Measurements from ENCODE around the gene MYH10. TPM values are rescaled to one million over a fixed set of nuclear protein-coding genes. Genes with fewer than 3 reads are reported as not detected.

MYH10 gene
- total and polyA plus RNA-seq, 9 of the 15 experiments (the other 6 are each of a cell fraction or from before 2014, with no cell fraction given), result 16.3 to 95.3 (median 39.7) TPM

DNA sequence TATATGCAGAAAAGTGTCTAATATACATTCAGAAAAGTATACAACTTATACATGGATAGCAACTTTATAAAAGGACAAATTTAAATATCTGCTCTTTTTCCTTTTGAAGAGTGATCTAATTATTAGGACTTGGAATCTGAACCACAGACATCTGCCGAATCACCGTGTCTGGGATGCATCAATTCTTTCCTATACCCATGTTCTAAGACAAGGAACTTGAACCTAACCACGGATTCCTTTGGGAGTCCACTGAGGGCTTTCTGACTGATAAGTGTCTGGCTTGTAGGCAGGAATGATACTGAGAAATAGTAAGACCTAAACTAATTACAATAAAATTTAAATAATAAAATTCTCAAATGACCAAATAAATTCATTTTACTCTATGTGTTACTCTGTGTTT is 140.7 kb downstream of the MYH10 start:
- ChIA-PET CTCF (ENCODE audit: low intra/inter-chr PET ratio) (interaction anchor here (0.6 kb wide), 1 partner anchor 80 kb away, joined by 4 read pairs; no protein-coding TSS in a partner anchor), POLR2A (no interaction called here)
- no peaks in the 10 kb centered on the region for H3K79me2 ChIP-seq (ENCODE audit: control insufficient read depth, insufficient read depth, low read length)
- H3K9me1 ChIP-seq (ENCODE audit: control insufficient read depth, insufficient read depth, low read length), result no peaks in the 10 kb centered on the region
- no peak for FAIRE-seq
- no peaks in the 10 kb centered on the region for H3K27me3 ChIP-seq (ENCODE audit: control insufficient read depth in 2 of 2, insufficient read depth in 2 of 2, low read length in 2 of 2)
- H3K27ac ChIP-seq (ENCODE audit: extremely low read depth, low read depth, low read length), result no peak overlapping the region
- BruUV-seq (replicated peaks), result no TSS peak
- DNase-seq (ENCODE audit: extremely low read depth in 1 of 4, low spot score in 3 of 4), result no peak
- no peak overlapping the region for H3K4me2 ChIP-seq (ENCODE audit: insufficient read depth, low read length)
- H2AFZ ChIP-seq (ENCODE audit: low read depth, low read length), result no peak overlapping the region
- WGBS (ENCODE audit: insufficient coverage, low coverage, missing lambda C conversion rate), result 74% methylated on average over 3 of the region's 3 CpGs
- H3K9ac ChIP-seq (ENCODE audit: insufficient read depth in 1 of 2, low read depth in 2 of 2, low read length in 2 of 2), result no peak overlapping the region
- no peak overlapping the region for H3K4me3 ChIP-seq
- no peaks in the 10 kb centered on the region; a peak in 1 of 5 replicates for H3K4me1 ChIP-seq (replicated peaks in 1 of 2; ENCODE audit: control insufficient read depth in 2 of 2, insufficient read depth in 2 of 2, low read length in 2 of 2)
- no peaks in the 10 kb centered on the region for H4K20me1 ChIP-seq (replicated peaks; ENCODE audit: control insufficient read depth, insufficient read depth, low read length)
- intact Hi-C loops (cut with micrococcal nuclease) (no loop called here), in situ Hi-C loops (cut with MboI) (no loop called here)
- peaks cover 3% of the 10 kb centered on the region; the same call in 1 of the 2 replicates for H3K9me3 ChIP-seq (replicated peaks; ENCODE audit: control insufficient read depth, insufficient read depth, low read depth, low read length)
- ATAC-seq, result no peak
- H3K36me3 ChIP-seq (ENCODE audit: control insufficient read depth, insufficient read depth, low read length), result peaks cover 92% of the 10 kb centered on the region
- TF ChIP-seq, protein P1, sequence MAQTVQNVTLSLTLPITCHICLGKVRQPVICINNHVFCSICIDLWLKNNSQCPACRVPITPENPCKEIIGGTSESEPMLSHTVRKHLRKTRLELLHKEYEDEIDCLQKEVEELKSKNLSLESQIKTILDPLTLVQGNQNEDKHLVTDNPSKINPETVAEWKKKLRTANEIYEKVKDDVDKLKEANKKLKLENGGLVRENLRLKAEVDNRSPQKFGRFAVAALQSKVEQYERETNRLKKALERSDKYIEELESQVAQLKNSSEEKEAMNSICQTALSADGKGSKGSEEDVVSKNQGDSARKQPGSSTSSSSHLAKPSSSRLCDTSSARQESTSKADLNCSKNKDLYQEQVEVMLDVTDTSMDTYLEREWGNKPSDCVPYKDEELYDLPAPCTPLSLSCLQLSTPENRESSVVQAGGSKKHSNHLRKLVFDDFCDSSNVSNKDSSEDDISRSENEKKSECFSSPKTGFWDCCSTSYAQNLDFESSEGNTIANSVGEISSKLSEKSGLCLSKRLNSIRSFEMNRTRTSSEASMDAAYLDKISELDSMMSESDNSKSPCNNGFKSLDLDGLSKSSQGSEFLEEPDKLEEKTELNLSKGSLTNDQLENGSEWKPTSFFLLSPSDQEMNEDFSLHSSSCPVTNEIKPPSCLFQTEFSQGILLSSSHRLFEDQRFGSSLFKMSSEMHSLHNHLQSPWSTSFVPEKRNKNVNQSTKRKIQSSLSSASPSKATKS (CRISPR knock-in tag; IDR thresholded peaks at IDR 0.05), result no peak
- TF ChIP-seq, protein P2, sequence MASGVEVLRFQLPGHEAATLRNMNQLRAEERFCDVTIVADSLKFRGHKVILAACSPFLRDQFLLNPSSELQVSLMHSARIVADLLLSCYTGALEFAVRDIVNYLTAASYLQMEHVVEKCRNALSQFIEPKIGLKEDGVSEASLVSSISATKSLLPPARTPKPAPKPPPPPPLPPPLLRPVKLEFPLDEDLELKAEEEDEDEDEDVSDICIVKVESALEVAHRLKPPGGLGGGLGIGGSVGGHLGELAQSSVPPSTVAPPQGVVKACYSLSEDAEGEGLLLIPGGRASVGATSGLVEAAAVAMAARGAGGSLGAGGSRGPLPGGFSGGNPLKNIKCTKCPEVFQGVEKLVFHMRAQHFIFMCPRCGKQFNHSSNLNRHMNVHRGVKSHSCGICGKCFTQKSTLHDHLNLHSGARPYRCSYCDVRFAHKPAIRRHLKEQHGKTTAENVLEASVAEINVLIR (CRISPR knock-in tag; IDR thresholded peaks at IDR 0.05), result no peak
- TF ChIP-seq ETV5 (CRISPR knock-in tag; IDR thresholded peaks at IDR 0.05; ENCODE audit: low read depth), result no peak
- TF ChIP-seq, protein P3, sequence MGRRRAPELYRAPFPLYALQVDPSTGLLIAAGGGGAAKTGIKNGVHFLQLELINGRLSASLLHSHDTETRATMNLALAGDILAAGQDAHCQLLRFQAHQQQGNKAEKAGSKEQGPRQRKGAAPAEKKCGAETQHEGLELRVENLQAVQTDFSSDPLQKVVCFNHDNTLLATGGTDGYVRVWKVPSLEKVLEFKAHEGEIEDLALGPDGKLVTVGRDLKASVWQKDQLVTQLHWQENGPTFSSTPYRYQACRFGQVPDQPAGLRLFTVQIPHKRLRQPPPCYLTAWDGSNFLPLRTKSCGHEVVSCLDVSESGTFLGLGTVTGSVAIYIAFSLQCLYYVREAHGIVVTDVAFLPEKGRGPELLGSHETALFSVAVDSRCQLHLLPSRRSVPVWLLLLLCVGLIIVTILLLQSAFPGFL (CRISPR knock-in tag; IDR thresholded peaks at IDR 0.05), result no peak
- no peak for TF ChIP-seq CBX2 (IDR thresholded peaks at IDR 0.05; ENCODE audit: insufficient read depth, low read length, poor library complexity, severe bottlenecking)
- TF ChIP-seq, protein P4, sequence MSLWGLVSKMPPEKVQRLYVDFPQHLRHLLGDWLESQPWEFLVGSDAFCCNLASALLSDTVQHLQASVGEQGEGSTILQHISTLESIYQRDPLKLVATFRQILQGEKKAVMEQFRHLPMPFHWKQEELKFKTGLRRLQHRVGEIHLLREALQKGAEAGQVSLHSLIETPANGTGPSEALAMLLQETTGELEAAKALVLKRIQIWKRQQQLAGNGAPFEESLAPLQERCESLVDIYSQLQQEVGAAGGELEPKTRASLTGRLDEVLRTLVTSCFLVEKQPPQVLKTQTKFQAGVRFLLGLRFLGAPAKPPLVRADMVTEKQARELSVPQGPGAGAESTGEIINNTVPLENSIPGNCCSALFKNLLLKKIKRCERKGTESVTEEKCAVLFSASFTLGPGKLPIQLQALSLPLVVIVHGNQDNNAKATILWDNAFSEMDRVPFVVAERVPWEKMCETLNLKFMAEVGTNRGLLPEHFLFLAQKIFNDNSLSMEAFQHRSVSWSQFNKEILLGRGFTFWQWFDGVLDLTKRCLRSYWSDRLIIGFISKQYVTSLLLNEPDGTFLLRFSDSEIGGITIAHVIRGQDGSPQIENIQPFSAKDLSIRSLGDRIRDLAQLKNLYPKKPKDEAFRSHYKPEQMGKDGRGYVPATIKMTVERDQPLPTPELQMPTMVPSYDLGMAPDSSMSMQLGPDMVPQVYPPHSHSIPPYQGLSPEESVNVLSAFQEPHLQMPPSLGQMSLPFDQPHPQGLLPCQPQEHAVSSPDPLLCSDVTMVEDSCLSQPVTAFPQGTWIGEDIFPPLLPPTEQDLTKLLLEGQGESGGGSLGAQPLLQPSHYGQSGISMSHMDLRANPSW (CRISPR knock-in tag; IDR thresholded peaks at IDR 0.05), result no peak
- TF ChIP-seq TBP (optimal IDR thresholded peaks at IDR 0.05; ENCODE audit: low read depth, low read length), result no peak
- no peak for TF ChIP-seq ZNF175 (CRISPR knock-in tag; IDR thresholded peaks at IDR 0.05; ENCODE audit: low read depth)
- TF ChIP-seq FOXJ3 (CRISPR knock-in tag; IDR thresholded peaks at IDR 0.05), result no peak
- TF ChIP-seq, protein P5, sequence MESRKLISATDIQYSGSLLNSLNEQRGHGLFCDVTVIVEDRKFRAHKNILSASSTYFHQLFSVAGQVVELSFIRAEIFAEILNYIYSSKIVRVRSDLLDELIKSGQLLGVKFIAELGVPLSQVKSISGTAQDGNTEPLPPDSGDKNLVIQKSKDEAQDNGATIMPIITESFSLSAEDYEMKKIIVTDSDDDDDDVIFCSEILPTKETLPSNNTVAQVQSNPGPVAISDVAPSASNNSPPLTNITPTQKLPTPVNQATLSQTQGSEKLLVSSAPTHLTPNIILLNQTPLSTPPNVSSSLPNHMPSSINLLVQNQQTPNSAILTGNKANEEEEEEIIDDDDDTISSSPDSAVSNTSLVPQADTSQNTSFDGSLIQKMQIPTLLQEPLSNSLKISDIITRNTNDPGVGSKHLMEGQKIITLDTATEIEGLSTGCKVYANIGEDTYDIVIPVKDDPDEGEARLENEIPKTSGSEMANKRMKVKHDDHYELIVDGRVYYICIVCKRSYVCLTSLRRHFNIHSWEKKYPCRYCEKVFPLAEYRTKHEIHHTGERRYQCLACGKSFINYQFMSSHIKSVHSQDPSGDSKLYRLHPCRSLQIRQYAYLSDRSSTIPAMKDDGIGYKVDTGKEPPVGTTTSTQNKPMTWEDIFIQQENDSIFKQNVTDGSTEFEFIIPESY (CRISPR knock-in tag; IDR thresholded peaks at IDR 0.05), result no peak
- no peak for TF ChIP-seq MIER1 (IDR thresholded peaks at IDR 0.05; ENCODE audit: low read depth)
- no peak for TF ChIP-seq ZNF253 (CRISPR knock-in tag; conservative IDR thresholded peaks at IDR 0.05)

All from K562 (cell line).